GM04503 (cell line): ENCODE results near the gene DLG1.
"Not testable (repeated sequence)": the region's sequence is repeated elsewhere in the genome, so short reads cannot be mapped to it uniquely, and the experiment has no call there.

Experiments used
- DNase-seq: peaks from one replicate; pipeline ENCODE4 v3.0.0-alpha.2; 2012; ENCODE audit warnings: low read depth

DLG1 gene

GRCh38 chr3:197093871-197094270 lies 204.5 kb downstream of the DLG1 start:
- DNase-seq, result no peak

GRCh38 chr3:197088370-197088769 lies 210.0 kb downstream of the DLG1 start:
- DNase-seq, result no peak

GRCh38 chr3:197085137-197085536 lies 213.3 kb downstream of the DLG1 start:
- DNase-seq, result no peak

- peak; percentile 48 for DNase-seq
These were observed 214.9 kb downstream of the DLG1 start for GRCh38 chr3:197083486-197083885.

- DNase-seq, result no peak
These were observed 215.5 kb downstream of the DLG1 start for GRCh38 chr3:197082871-197083270.

GRCh38 chr3:197080344-197080743 lies 218.1 kb downstream of the DLG1 start:
- no peak for DNase-seq

- DNase-seq, result no peak
These were observed 222.0 kb downstream of the DLG1 start for GRCh38 chr3:197076415-197076814.

GRCh38 chr3:197068077-197068476 lies 230.3 kb downstream of the DLG1 start:
- DNase-seq, result no peak

- no peak for DNase-seq
These were observed 233.6 kb downstream of the DLG1 start for GRCh38 chr3:197064771-197065170.

- no peak for DNase-seq
These were observed 236.0 kb downstream of the DLG1 start for GRCh38 chr3:197062446-197062845.

GRCh38 chr3:197051637-197052036 lies 246.8 kb downstream of the DLG1 start:
- not testable (repeated sequence) for DNase-seq

- DNase-seq, result no peak
These were observed 247.9 kb downstream of the DLG1 start for GRCh38 chr3:197050511-197050910.

GRCh38 chr3:197042539-197042938 lies 255.9 kb downstream of the DLG1 start:
- no peak for DNase-seq

- no peak for DNase-seq
These were observed 256.4 kb downstream of the DLG1 start for GRCh38 chr3:197041875-197042488.

- DNase-seq, result no peak
These were observed 257.8 kb downstream of the DLG1 start for GRCh38 chr3:197040658-197041057.

- no peak for DNase-seq
These were observed 259.5 kb downstream of the DLG1 start for GRCh38 chr3:197038679-197039462.

- DNase-seq, result no peak
These were observed 262.8 kb downstream of the DLG1 start for GRCh38 chr3:197035577-197035976.

GRCh38 chr3:197034778-197035177 lies 263.6 kb downstream of the DLG1 start:
- not testable (repeated sequence) for DNase-seq

GRCh38 chr3:197033764-197034163 lies 264.6 kb downstream of the DLG1 start:
- DNase-seq, result not testable (repeated sequence)

GRCh38 chr3:197031315-197032285 lies 266.8 kb downstream of the DLG1 start:
- peak; percentile 98 for DNase-seq

- no peak for DNase-seq
These were observed 267.8 kb downstream of the DLG1 start for GRCh38 chr3:197030379-197031314.
